Activated T-cell treated with anti-CD3 and anti-CD28 coated beads for 24 hours (primary cell): ENCODE measurements around the gene PRKAG2.
"Not testable (repeated sequence)": the region's sequence is repeated elsewhere in the genome, so short reads cannot be mapped to it uniquely, and the experiment has no call there.

Experiments used
- DNase-seq: peaks from one replicate; pipeline ENCODE4 v3.0.0-alpha.2; 2020; ENCODE audit warnings: low read depth

The PRKAG2 gene

GRCh38 chr7:151763420-151763984 lies 113.4 kb downstream of the PRKAG2 start:
- DNase-seq, result no peak

GRCh38 chr7:151762583-151763245 lies 114.2 kb downstream of the PRKAG2 start:
- no peak for DNase-seq

- DNase-seq, result no peak
These were observed 115.0 kb downstream of the PRKAG2 start for GRCh38 chr7:151761957-151762356.

- no peak for DNase-seq
These were observed 115.7 kb downstream of the PRKAG2 start for GRCh38 chr7:151761231-151761630.

GRCh38 chr7:151759591-151760042 lies 117.3 kb downstream of the PRKAG2 start:
- DNase-seq, result peak; percentile 37

- DNase-seq, result no peak
These were observed 118.0 kb downstream of the PRKAG2 start for GRCh38 chr7:151758622-151759540.

- DNase-seq, result no peak
These were observed 119.6 kb downstream of the PRKAG2 start for GRCh38 chr7:151757274-151757673.

- no peak for DNase-seq
These were observed 120.0 kb downstream of the PRKAG2 start for GRCh38 chr7:151756866-151757265.

GRCh38 chr7:151756076-151756731 lies 120.7 kb downstream of the PRKAG2 start:
- peak; percentile 60 for DNase-seq

GRCh38 chr7:151755131-151755801 lies 121.6 kb downstream of the PRKAG2 start:
- no peak for DNase-seq

GRCh38 chr7:151754688-151755130 lies 122.2 kb downstream of the PRKAG2 start:
- DNase-seq, result no peak

GRCh38 chr7:151754142-151754590 lies 122.7 kb downstream of the PRKAG2 start:
- DNase-seq, result no peak

- DNase-seq, result no peak
These were observed 123.9 kb downstream of the PRKAG2 start for GRCh38 chr7:151752816-151753595.

- DNase-seq, result no peak
These were observed 124.9 kb downstream of the PRKAG2 start for GRCh38 chr7:151752037-151752436.

GRCh38 chr7:151748733-151749132 lies 128.2 kb downstream of the PRKAG2 start:
- DNase-seq, result no peak

GRCh38 chr7:151748021-151748420 lies 128.9 kb downstream of the PRKAG2 start:
- DNase-seq, result not testable (repeated sequence)

- DNase-seq, result no peak
These were observed 131.2 kb downstream of the PRKAG2 start for GRCh38 chr7:151745706-151746105.

- DNase-seq, result no peak
These were observed 132.0 kb downstream of the PRKAG2 start for GRCh38 chr7:151744656-151745638.

- no peak for DNase-seq
These were observed 132.8 kb downstream of the PRKAG2 start for GRCh38 chr7:151744051-151744580.
